H9 (cell line): ENCODE results near the gene BTN3A1. TPM values are rescaled to one million over a fixed set of nuclear protein-coding genes. Genes with fewer than 3 reads are reported as not detected.

Experiments used
- DNase-seq: peaks from one replicate; pipeline ENCODE4 v3.0.0-alpha.2; 2017
- H2AFZ ChIP-seq: one replicate; pipeline ENCODE4 v1.6.1; 2013; ENCODE audit warnings: mild to moderate bottlenecking, low read length, control low read depth, moderate library complexity
- H2AK5ac ChIP-seq: 2 replicates; pipeline ENCODE4 v1.6.1; 2013; ENCODE audit warnings: low read length, control low read depth, mixed read lengths; ENCODE audit not compliant: insufficient read length
- H2BK120ac ChIP-seq: one replicate; pipeline ENCODE4 v1.6.1; 2013; ENCODE audit warnings: low read depth, mild to moderate bottlenecking, low read length, control low read depth, inconsistent platforms; ENCODE audit not compliant: poor library complexity, severe bottlenecking
- H2BK12ac ChIP-seq: 2 replicates; pipeline ENCODE4 v1.6.1; 2013; ENCODE audit warnings: low read length, control low read depth, mixed read lengths, low read depth; ENCODE audit not compliant: insufficient read length
- H2BK15ac ChIP-seq: 2 replicates; pipeline ENCODE4 v1.6.1; 2013; ENCODE audit warnings: low read depth, low read length, control low read depth
- H2BK20ac ChIP-seq: one replicate; pipeline ENCODE4 v1.6.1; 2013; ENCODE audit warnings: low read depth, mild to moderate bottlenecking, low read length, control low read depth, inconsistent platforms; ENCODE audit not compliant: poor library complexity, severe bottlenecking
- H2BK5ac ChIP-seq: 2 replicates; pipeline ENCODE4 v1.6.1; 2013; ENCODE audit warnings: low read length, control low read depth, mixed read lengths; ENCODE audit not compliant: insufficient read length
- H3K14ac ChIP-seq: 2 replicates; pipeline ENCODE4 v1.6.1; 2013; ENCODE audit warnings: low read length, control low read depth; ENCODE audit not compliant: insufficient read depth
- H3K18ac ChIP-seq: 2 replicates; pipeline ENCODE4 v1.6.1; 2013; ENCODE audit warnings: low read depth, mild to moderate bottlenecking, mixed read lengths, low read length, control low read depth; ENCODE audit not compliant: insufficient read length
- H3K23ac ChIP-seq: 2 replicates; pipeline ENCODE4 v1.6.1; 2013; ENCODE audit warnings: low read length, control low read depth, mixed read lengths, low read depth; ENCODE audit not compliant: insufficient read length
- H3K23me2 ChIP-seq: 2 replicates; pipeline ENCODE4 v1.6.1; 2013; ENCODE audit warnings: low read depth, mild to moderate bottlenecking, mixed read lengths, low read length, control low read depth; ENCODE audit not compliant: insufficient read length, poor library complexity, severe bottlenecking
- H3K27ac ChIP-seq: 2 replicates; pipeline ENCODE4 v1.5.1; 2013; ENCODE audit warnings: low read length, control low read depth, mixed read lengths, low read depth; ENCODE audit not compliant: insufficient read length
- H3K27me3 ChIP-seq: 2 replicates; pipeline ENCODE4 v1.6.1; 2013; ENCODE audit warnings: low read length, control low read depth, inconsistent platforms; ENCODE audit not compliant: insufficient read depth
- H3K4ac ChIP-seq: 2 replicates; pipeline ENCODE4 v1.6.1; 2013; ENCODE audit warnings: low read depth, mild to moderate bottlenecking, control low read depth, inconsistent platforms, low read length, moderate library complexity
- H3K4me1 ChIP-seq: 2 replicates; pipeline ENCODE4 v1.6.1; 2013; ENCODE audit warnings: low read length, control low read depth, inconsistent platforms; ENCODE audit not compliant: insufficient read depth
- H3K4me2 ChIP-seq: 2 replicates; pipeline ENCODE4 v1.6.1; 2013; ENCODE audit warnings: low read length, control low read depth, mixed read lengths; ENCODE audit not compliant: insufficient read length, insufficient read depth
- H3K56ac ChIP-seq: 2 replicates; pipeline ENCODE4 v1.6.1; 2013; ENCODE audit warnings: low read depth, mild to moderate bottlenecking, mixed read lengths, low read length, control low read depth; ENCODE audit not compliant: insufficient read length
- H3K79me1 ChIP-seq: 2 replicates; pipeline ENCODE4 v1.6.1; 2013; ENCODE audit warnings: low read depth, mild to moderate bottlenecking, moderate library complexity, low read length, control low read depth, inconsistent platforms; ENCODE audit not compliant: insufficient read depth, poor library complexity, severe bottlenecking
- H3K79me2 ChIP-seq: 2 replicates; pipeline ENCODE4 v1.6.1; 2013; ENCODE audit warnings: low read length, control low read depth, inconsistent platforms; ENCODE audit not compliant: insufficient read depth
- H3K9ac ChIP-seq: 2 replicates; pipeline ENCODE4 v1.6.1; 2013; ENCODE audit warnings: low read length, control low read depth, mixed read lengths; ENCODE audit not compliant: insufficient read length; ENCODE audit errors: extremely low read depth
- H3K9me3 ChIP-seq: one replicate; pipeline ENCODE4 v1.6.1; 2013; ENCODE audit warnings: low read depth, low read length, inconsistent platforms; ENCODE audit not compliant: control insufficient read depth
- H3T11ph ChIP-seq: one replicate; pipeline ENCODE4 v1.6.1; 2013; ENCODE audit warnings: mild to moderate bottlenecking, low read length, control low read depth, inconsistent platforms
- H4K20me1 ChIP-seq: one replicate; pipeline ENCODE4 v1.6.1; 2013; ENCODE audit not compliant: control insufficient read depth, insufficient read length, insufficient read depth
- H4K5ac ChIP-seq: 2 replicates; pipeline ENCODE4 v1.6.1; 2013; ENCODE audit warnings: low read depth, mild to moderate bottlenecking, mixed read lengths, low read length, control low read depth; ENCODE audit not compliant: insufficient read length
- H4K8ac ChIP-seq: replicated peaks from 2 replicates; pipeline ENCODE4 v1.6.1; 2013; ENCODE audit warnings: low read length, control low read depth, mixed read lengths, low read depth; ENCODE audit not compliant: insufficient read length
- H4K91ac ChIP-seq: 2 replicates; pipeline ENCODE4 v1.6.1; 2013; ENCODE audit warnings: low read depth, mild to moderate bottlenecking, moderate library complexity, mixed read lengths, low read length, control low read depth; ENCODE audit not compliant: insufficient read length
- H3K27ac Mint-ChIP-seq, 3 experiments: 2 replicates in 2 of 3; 3 replicates in 1 of 3; pipeline ENCODE4 v1.8.0; 2020 to 2021; ENCODE audit warnings: mixed read lengths in 3 of 3, mild to moderate bottlenecking in 1 of 3, moderate library complexity in 1 of 3
- H3K27me3 Mint-ChIP-seq: 2 replicates; pipeline ENCODE4 v1.8.0; 2021; ENCODE audit warnings: low read depth, mild to moderate bottlenecking, moderate library complexity, mixed read lengths
- H3K36me3 Mint-ChIP-seq, 3 experiments: 2 replicates in 2 of 3; 3 replicates in 1 of 3; pipeline ENCODE4 v1.8.0; 2020 to 2021; ENCODE audit warnings: low read depth in 3 of 3, mixed read lengths in 3 of 3; ENCODE audit not compliant: insufficient read depth in 1 of 3
- H3K4me1 Mint-ChIP-seq, 2 experiments: 2 replicates each; pipeline ENCODE4 v1.8.0; 2020; ENCODE audit warnings: mixed read lengths in 2 of 2
- H3K4me3 Mint-ChIP-seq, 2 experiments: 2 replicates in 1 of 2; 3 replicates in 1 of 2; pipeline ENCODE4 v1.8.0; 2020 to 2021; ENCODE audit warnings: mild to moderate bottlenecking in 2 of 2, mixed read lengths in 2 of 2, moderate library complexity in 1 of 2
- H3K9me3 Mint-ChIP-seq, 2 experiments: 2 replicates in 1 of 2; 3 replicates in 1 of 2; pipeline ENCODE4 v1.8.0; 2020; ENCODE audit warnings: mild to moderate bottlenecking in 2 of 2, mixed read lengths in 2 of 2, moderate library complexity in 1 of 2
- CTCF ChIP-seq: fragments of 200-600 bp; sonication (generic); conservative IDR thresholded peaks from 3 replicates; pipeline ENCODE4 v1.8.0; 2021; ENCODE audit warnings: antibody characterized with exemption, mild to moderate bottlenecking
- WGBS: extraction: QIAGEN DNeasy Blood & Tissue Kit; methylation state at CpG from one replicate; pipeline ENCODE4 v1.1.7; 2013; ENCODE audit warnings: missing lambda C conversion rate, low lambda C conversion rate, mixed read lengths; ENCODE audit not compliant: insufficient read length; ENCODE audit errors: extremely low coverage; 5-methylcytosine and 5-hydroxymethylcytosine counted together
- total RNA-seq: library from RNA; stranded (reverse); gene quantifications from 2 replicates; pipeline ENCODE4 v1.2.1, GENCODE V29; 2021

Gene BTN3A1
- total RNA-seq, 1 experiment from 2014 or later = 2.5 TPM

GRCh38 chr6:26388441-26388840 is 13.6 kb upstream of the BTN3A1 start:
- H3K23me2 ChIP-seq = peaks cover 4% of the 10 kb centered on the region
- H3K27me3 ChIP-seq = no peaks in the 10 kb centered on the region
- no peak overlapping the region for H2BK15ac ChIP-seq
- H2AK5ac ChIP-seq = no peak overlapping the region
- no peak overlapping the region for H2BK5ac ChIP-seq
- H3K4ac ChIP-seq = no peak overlapping the region
- Mint-ChIP-seq H3K4me3 (no peak overlapping the region), H3K27me3 (no peaks in the 10 kb centered on the region), H3K27ac (no peak overlapping the region), H3K9me3 (no peaks in the 10 kb centered on the region), H3K4me1 (peaks cover 26 to 27% of the 10 kb centered on the region in 2 experiments), H3K36me3 (peaks cover 25 to 52% (median 43%) of the 10 kb centered on the region in 3 experiments; a peak in 6 of 7 replicates)
- no peak for TF ChIP-seq CTCF
- no peak overlapping the region for H3K56ac ChIP-seq
- H2BK12ac ChIP-seq = no peak overlapping the region
- H3T11ph ChIP-seq = no peak overlapping the region
- WGBS = no CpG with 5 or more reads among the region's 1 CpG
- H3K18ac ChIP-seq = no peak overlapping the region
- H3K14ac ChIP-seq = no peak overlapping the region
- H3K9ac ChIP-seq = no peak overlapping the region
- H4K20me1 ChIP-seq = no peaks in the 10 kb centered on the region
- no peaks in the 10 kb centered on the region for H3K9me3 ChIP-seq
- no peak overlapping the region for H2BK20ac ChIP-seq
- H3K27ac ChIP-seq = no peak overlapping the region
- no peak overlapping the region for H3K23ac ChIP-seq
- no peak overlapping the region for H2BK120ac ChIP-seq
- no peak overlapping the region for H4K5ac ChIP-seq
- no peak overlapping the region for H3K4me2 ChIP-seq
- H4K91ac ChIP-seq = no peak overlapping the region
- H3K79me1 ChIP-seq = no peaks in the 10 kb centered on the region
- H2AFZ ChIP-seq = no peak overlapping the region
- DNase-seq = no peak
- no peaks in the 10 kb centered on the region for H3K79me2 ChIP-seq
- H4K8ac ChIP-seq = no peak overlapping the region
- peaks cover 5% of the 10 kb centered on the region; the same call in 1 of the 2 replicates for H3K4me1 ChIP-seq
